ENCODE measurements around the gene ZBTB9.

DNA sequence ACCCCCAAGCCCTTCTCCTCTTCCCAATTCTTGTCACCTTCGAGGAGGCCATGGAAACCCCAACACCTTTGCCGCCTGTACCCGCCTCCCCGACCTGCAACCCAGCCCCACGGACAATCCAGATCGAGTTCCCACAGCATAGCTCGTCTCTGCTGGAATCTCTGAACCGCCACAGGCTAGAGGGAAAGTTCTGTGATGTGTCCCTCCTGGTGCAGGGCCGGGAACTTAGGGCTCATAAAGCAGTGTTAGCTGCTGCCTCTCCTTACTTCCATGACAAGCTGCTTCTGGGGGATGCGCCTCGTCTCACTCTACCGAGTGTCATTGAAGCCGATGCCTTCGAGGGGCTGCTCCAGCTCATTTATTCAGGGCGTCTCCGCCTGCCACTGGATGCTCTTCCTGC lies 675 bp downstream of the ZBTB9 start:
- TF ChIP-seq, protein P1, sequence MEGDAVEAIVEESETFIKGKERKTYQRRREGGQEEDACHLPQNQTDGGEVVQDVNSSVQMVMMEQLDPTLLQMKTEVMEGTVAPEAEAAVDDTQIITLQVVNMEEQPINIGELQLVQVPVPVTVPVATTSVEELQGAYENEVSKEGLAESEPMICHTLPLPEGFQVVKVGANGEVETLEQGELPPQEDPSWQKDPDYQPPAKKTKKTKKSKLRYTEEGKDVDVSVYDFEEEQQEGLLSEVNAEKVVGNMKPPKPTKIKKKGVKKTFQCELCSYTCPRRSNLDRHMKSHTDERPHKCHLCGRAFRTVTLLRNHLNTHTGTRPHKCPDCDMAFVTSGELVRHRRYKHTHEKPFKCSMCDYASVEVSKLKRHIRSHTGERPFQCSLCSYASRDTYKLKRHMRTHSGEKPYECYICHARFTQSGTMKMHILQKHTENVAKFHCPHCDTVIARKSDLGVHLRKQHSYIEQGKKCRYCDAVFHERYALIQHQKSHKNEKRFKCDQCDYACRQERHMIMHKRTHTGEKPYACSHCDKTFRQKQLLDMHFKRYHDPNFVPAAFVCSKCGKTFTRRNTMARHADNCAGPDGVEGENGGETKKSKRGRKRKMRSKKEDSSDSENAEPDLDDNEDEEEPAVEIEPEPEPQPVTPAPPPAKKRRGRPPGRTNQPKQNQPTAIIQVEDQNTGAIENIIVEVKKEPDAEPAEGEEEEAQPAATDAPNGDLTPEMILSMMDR (IDR thresholded peaks at IDR 0.05), result no peak
- no peak for TF ChIP-seq POLR2AphosphoS5 (IDR thresholded peaks at IDR 0.05)
- TF ChIP-seq EP300 (IDR thresholded peaks at IDR 0.05), result no peak
- TF ChIP-seq POLR2A (IDR thresholded peaks at IDR 0.05; ENCODE audit: low read depth), result no peak

Data from esophagus muscularis mucosa (tissue), 4 donors.